NCI-H187 (cell line): ENCODE measurements around the gene KRTAP4-9.
"Not testable (repeated sequence)": the region's sequence is repeated elsewhere in the genome, so short reads cannot be mapped to it uniquely, and the experiment has no call there.

Experiments used
- DNase-seq, 2 experiments: peaks; one replicate each; lab custom pipeline; 2025; lab: John Stamatoyannopoulos, UW

The KRTAP4-9 gene

DNA sequence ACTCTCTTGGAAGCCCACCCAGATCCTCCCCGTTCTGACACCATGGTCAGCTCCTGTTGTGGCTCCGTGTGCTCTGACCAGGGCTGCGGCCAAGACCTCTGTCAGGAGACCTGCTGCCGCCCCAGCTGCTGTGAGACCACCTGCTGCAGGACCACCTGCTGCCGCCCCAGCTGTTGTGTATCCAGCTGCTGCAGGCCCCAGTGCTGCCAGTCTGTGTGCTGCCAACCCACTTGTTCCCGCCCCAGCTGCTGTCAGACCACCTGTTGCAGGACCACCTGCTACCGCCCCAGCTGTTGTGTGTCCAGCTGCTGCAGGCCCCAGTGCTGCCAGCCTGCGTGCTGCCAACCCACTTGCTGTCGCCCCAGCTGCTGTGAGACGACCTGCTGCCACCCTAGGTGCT lies at the start of gene KRTAP4-9:
TSS of gene KRTAP4-9 (plus strand) at position 43 of the 400 bp plus-strand sequence. CDS start at position 43, 0 bp downstream.
- DNase-seq, result not testable (repeated sequence)

GRCh38 chr17:41057547-41057946 lies 47.6 kb upstream of the KRTAP4-9 start:
- DNase-seq, result no peak

- DNase-seq, result no peak
Observed at GRCh38 chr17:41058741-41059140, 46.4 kb upstream of the KRTAP4-9 start.

DNA sequence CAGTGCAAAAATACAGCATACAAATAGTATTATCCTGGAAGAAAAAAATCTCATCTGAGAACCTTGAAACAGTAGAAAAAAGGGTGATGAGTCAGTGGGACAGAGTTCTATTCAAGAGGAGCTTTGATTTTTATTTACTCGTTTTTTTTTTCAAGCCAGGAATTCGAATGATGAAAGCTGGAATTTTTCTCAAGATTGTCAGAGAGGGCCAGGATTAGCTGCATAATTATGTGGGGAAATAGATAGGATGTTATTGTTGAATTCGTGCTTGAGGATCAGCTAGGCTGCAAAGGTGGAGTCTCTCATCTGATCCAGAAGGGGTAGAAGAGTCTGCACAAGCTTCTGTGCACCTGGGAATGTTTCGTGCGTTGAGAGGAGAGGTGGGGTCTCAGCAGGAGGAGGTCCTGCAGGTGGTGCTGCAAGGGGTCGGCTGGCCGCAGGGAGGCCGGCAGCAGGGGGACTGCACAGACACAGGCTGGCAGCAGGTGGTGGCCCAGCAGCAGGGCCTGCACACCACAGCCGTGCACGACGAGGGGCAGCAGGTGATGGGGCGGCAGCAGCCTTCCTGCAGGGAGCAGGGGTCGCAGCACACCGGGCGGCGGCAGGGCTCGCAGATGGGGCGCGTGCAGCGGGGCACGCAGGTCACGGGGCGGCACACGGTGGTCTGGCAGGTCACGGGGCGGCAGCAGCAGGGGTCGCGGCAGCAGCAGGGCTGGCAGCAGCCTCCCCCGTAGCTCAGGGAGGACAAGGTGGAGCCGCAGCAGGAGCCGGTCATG lies 45.7 kb upstream of the KRTAP4-9 start:
- DNase-seq, result not testable (repeated sequence)

- no peak for DNase-seq
Observed at GRCh38 chr17:41060052-41060604, 45.1 kb upstream of the KRTAP4-9 start, which contains the start of gene KRTAP2-3. TSS of gene KRTAP2-3 (minus strand) at chr17:41060114. CDS start at chr17:41060050, 64 bp downstream.

GRCh38 chr17:41061964-41062363 lies 43.2 kb upstream of the KRTAP4-9 start:
- no peak for DNase-seq

GRCh38 chr17:41063449-41063848 lies 41.7 kb upstream of the KRTAP4-9 start:
- no peak for DNase-seq

GRCh38 chr17:41064301-41064700 lies 40.9 kb upstream of the KRTAP4-9 start:
- DNase-seq, result no peak

GRCh38 chr17:41065016-41065689 lies 40.0 kb upstream of the KRTAP4-9 start:
- not testable (repeated sequence) for DNase-seq

- no peak for DNase-seq
Observed at GRCh38 chr17:41065829-41066624, 39.2 kb upstream of the KRTAP4-9 start, which contains the start of gene KRTAP2-4. TSS of gene KRTAP2-4 (minus strand) at chr17:41065879. CDS start at chr17:41065845, 34 bp downstream.

DNA sequence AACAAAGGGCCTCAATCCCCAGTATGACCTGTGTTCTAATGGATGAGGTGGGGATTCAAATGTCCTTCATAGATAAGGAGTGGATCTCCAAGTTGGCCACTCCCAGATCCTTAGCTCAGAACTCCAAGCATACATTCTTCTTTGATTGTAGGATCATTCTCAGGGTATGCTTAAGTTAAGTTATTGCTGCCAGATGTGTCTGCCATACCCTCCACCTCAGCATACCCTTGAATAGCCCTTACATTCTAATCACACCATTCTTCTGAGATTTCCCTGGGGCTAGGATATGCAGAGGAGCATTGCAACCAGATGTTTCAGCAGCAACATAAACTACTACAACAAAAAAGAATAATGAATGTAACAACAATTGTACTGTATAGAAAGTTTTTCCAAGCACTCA lies 37.9 kb upstream of the KRTAP4-9 start:
- no peak for DNase-seq

- no peak for DNase-seq
Observed at GRCh38 chr17:41069031-41069430, 36.2 kb upstream of the KRTAP4-9 start.

- DNase-seq, result no peak
Observed at GRCh38 chr17:41071606-41072360, 33.4 kb upstream of the KRTAP4-9 start.

GRCh38 chr17:41073676-41074075 lies 31.5 kb upstream of the KRTAP4-9 start:
- no peak for DNase-seq

GRCh38 chr17:41076788-41077187 lies 28.4 kb upstream of the KRTAP4-9 start:
- DNase-seq, result no peak

GRCh38 chr17:41082626-41083025 lies 22.6 kb upstream of the KRTAP4-9 start:
- DNase-seq, result no peak

DNA sequence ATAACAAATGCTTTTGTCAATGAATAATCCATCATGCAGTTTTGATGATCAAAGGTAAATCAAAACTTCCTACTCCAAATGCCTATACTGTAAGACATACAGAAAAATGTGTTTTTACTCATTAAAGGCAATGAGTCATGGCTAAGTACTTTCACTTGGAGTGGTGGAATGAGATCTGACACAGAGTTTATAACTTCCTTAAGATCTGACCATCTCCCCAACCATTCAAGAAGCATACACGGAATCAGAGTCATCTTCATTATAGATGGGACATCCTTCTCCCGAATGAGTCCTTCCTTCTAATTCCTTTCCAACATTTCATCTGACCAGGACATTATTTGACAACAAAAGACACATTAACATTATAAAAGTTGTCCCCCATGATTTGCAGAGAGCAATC lies 21.8 kb upstream of the KRTAP4-9 start:
- not testable (repeated sequence) for DNase-seq

GRCh38 chr17:41084100-41084856 lies 20.9 kb upstream of the KRTAP4-9 start, which contains the start of gene KRTAP4-7:
TSS of gene KRTAP4-7 (plus strand) at chr17:41084150. CDS start at chr17:41084207, 57 bp downstream.
- not testable (repeated sequence) for DNase-seq

GRCh38 chr17:41088760-41089352 lies 16.3 kb upstream of the KRTAP4-9 start:
- DNase-seq, result not testable (repeated sequence)

GRCh38 chr17:41096055-41096454 lies 9.1 kb upstream of the KRTAP4-9 start:
- DNase-seq, result no peak
